ENCODE results near the gene CAMTA1.

DNA sequence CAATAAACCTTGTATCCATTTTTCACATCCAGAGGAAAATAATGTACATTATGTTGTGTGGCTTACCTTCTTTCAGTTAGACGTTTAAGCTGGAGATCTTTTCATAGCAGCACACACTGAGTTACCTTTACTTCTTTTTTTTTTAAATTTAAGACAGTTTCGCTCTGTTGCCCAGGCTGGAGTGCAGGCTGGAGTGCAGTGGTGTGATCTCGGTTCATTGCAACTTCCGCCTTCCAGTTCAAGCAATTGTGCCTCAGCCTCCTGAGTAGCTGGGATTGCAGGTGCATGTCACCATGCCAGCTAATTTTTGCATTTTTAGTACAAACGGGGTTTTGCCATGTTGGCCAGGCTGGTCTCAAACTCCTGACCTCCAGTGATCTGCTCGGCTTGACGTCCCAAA is 7.4 kb upstream of the CAMTA1 start:
- TF ChIP-seq, protein P1, sequence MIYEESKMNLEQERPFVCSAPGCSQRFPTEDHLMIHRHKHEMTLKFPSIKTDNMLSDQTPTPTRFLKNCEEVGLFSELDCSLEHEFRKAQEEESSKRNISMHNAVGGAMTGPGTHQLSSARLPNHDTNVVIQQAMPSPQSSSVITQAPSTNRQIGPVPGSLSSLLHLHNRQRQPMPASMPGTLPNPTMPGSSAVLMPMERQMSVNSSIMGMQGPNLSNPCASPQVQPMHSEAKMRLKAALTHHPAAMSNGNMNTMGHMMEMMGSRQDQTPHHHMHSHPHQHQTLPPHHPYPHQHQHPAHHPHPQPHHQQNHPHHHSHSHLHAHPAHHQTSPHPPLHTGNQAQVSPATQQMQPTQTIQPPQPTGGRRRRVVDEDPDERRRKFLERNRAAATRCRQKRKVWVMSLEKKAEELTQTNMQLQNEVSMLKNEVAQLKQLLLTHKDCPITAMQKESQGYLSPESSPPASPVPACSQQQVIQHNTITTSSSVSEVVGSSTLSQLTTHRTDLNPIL (CRISPR knock-in tag; IDR thresholded peaks at IDR 0.05; ENCODE audit: low read depth) = no peak
- no peak for TF ChIP-seq TCF4 (CRISPR knock-in tag; IDR thresholded peaks at IDR 0.05; ENCODE audit: borderline replicate concordance)
